Muscle layer of colon (tissue), 2 donors: ENCODE results near the gene PRKAG2.
A peak's percentile ranks its signal among the peaks of the same experiment; 100 is the strongest.
"Not testable (repeated sequence)": the region's sequence is repeated elsewhere in the genome, so short reads cannot be mapped to it uniquely, and the experiment has no call there.

Experiments
- H3K27ac ChIP-seq: one replicate; pipeline ENCODE4 v1.7.0; 2013; ENCODE audit warnings: low read depth, mild to moderate bottlenecking, low read length, moderate library complexity
- H3K27me3 ChIP-seq, 2 donors: one replicate each; pipeline ENCODE4 v1.7.0; 2013; ENCODE audit warnings: low read length in 2 of 2, mild to moderate bottlenecking in 2 of 2; ENCODE audit not compliant: insufficient read depth in 2 of 2, control insufficient read depth in 1 of 2
- H3K36me3 ChIP-seq: one replicate; pipeline ENCODE4 v1.7.0; 2013; ENCODE audit warnings: mild to moderate bottlenecking, low read length; ENCODE audit not compliant: insufficient read depth
- H3K4me1 ChIP-seq: one replicate; pipeline ENCODE4 v1.7.0; 2013; ENCODE audit warnings: mild to moderate bottlenecking, low read length; ENCODE audit not compliant: insufficient read depth
- H3K4me3 ChIP-seq, 2 donors: one replicate each; pipeline ENCODE4 v1.7.0; 2013; ENCODE audit warnings: low read length in 2 of 2, low read depth in 1 of 2, mild to moderate bottlenecking in 1 of 2, moderate library complexity in 1 of 2
- H3K9ac ChIP-seq: one replicate; pipeline ENCODE4 v1.7.0; 2013; ENCODE audit warnings: low read length
- H3K9me3 ChIP-seq: one replicate; pipeline ENCODE4 v1.7.0; 2013; ENCODE audit warnings: mild to moderate bottlenecking, low read length
- donor health status: abdominal sarcoma.
- donor health status: Adenocarcinoma of cecum.

PRKAG2 gene

DNA sequence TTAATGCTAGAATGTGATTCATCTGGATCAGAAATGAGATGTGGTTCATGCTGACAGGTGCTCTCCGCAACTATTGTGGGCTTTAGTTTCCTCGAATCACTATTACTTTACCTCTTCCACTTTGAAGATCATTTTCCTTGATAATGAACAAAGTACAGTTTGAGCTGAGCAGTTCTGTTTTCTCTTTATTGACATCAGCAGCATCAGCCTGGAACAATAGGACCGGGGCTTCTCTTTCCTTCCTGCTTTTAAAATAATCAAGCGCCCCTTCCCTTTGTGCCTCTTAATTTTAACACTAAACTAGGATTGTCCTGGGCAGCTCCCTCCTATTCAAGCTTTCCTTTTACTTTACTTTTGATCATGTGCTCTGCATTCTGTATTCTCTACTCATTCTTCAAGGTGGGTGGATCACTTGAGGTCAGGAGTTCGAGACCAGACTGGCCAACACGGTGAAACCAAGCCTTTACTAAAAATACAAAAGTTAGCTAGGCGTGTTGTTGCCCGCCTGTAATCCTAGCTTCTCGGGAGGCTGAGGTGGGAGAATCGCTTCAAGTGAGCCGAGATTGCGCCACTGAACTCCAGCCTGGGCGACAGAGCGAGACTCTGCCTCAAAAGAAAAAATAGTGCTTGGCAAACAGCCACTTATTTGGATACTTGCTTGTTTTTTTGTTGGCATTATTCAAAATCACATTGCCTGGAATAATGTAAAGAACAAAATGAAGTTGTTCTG, 290.2 kb downstream of the PRKAG2 start:
- Histone ChIP-seq H3K9ac (no peak overlapping the region), H3K27me3 (no peaks in the 10 kb centered on the region), H3K36me3 (no peaks in the 10 kb centered on the region), H3K9me3 (no peaks in the 10 kb centered on the region), H3K4me1 (no peaks in the 10 kb centered on the region), H3K4me3 (no peak overlapping the region), H3K27ac (no peak overlapping the region)

DNA sequence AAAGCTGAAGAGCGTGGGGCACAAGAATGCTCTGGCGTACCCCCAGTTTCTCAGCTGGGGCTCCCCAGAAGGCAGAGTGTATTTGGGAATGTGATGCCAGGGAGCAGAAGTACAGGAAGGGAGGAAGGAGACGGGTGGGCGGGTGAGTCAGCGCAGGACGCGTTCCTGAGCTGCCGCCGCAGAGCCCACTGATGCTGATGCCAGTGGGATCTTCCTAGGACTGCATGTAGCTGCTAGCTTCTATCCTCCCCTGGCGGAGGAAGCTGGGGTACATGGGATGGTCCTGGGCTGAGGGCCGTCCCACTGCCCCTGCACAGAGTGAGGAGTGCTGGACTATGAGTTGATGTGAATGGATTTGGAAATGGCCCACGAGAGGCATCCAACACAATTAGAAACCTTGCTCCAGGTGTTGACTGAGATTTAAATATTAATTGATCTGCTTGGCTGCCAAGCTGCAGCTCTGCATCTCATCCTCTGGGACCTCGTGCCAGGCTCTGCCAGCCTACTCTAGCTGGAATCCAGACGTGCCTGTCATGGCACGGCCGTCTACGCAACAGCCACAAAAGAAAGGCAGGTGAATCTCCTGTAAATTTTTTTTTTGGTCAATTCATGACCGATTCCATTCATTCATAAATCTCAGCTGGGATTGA, 291.0 kb downstream of the PRKAG2 start:
- H3K4me1 ChIP-seq, result no peaks in the 10 kb centered on the region
- H3K27me3 ChIP-seq, result no peaks in the 10 kb centered on the region
- no peak overlapping the region for H3K4me3 ChIP-seq
- no peak overlapping the region for H3K9ac ChIP-seq
- H3K36me3 ChIP-seq, result no peaks in the 10 kb centered on the region
- H3K27ac ChIP-seq, result no peak overlapping the region
- no peaks in the 10 kb centered on the region for H3K9me3 ChIP-seq

DNA sequence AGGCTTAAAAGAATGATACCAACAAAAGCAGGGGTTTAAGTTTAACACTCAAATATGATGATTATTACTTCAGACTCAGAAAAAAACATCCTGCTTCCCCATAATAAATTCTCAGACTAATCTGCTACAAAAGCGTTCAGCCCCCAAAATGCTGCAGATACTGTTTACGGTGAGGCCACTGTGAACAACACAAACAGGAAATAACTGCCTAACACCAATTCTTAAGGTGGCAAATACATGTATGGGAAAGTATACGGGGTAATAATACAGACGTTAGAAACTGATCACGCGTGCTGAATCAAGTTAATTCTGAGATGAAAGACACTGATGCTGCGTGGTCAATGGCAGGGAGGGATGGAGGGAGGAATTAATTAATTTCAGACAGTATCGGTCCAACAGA, 295.2 kb downstream of the PRKAG2 start:
- no peak overlapping the region for H3K4me3 ChIP-seq
- H3K36me3 ChIP-seq, result no peaks in the 10 kb centered on the region
- H3K27ac ChIP-seq, result no peak overlapping the region
- H3K9ac ChIP-seq, result no peak overlapping the region
- H3K4me1 ChIP-seq, result no peaks in the 10 kb centered on the region
- H3K27me3 ChIP-seq, result no peaks in the 10 kb centered on the region
- no peaks in the 10 kb centered on the region for H3K9me3 ChIP-seq

DNA sequence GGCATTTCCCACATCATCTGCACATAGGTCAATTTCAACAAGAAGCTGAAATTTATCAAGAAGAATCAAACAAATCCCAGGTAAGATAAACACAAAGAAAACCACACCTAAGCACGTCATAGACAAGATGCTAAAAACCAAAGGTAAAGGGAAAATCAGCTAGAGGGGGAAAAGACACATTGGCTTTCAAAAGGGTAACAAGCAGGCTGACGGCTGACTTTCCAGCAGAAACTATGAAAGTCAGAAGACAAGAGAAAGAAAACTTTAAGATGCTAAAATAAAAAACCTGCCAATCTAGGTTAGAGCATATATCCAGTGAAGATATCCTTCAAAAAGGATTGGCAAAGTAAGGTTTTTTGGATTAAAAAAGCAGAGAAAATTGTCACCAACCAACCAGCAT, 297.3 kb downstream of the PRKAG2 start:
- no peak overlapping the region for H3K27ac ChIP-seq
- no peaks in the 10 kb centered on the region for H3K9me3 ChIP-seq
- H3K27me3 ChIP-seq, result no peaks in the 10 kb centered on the region
- H3K4me1 ChIP-seq, result no peaks in the 10 kb centered on the region
- no peak overlapping the region for H3K9ac ChIP-seq
- no peak overlapping the region for H3K4me3 ChIP-seq
- H3K36me3 ChIP-seq, result no peaks in the 10 kb centered on the region

DNA sequence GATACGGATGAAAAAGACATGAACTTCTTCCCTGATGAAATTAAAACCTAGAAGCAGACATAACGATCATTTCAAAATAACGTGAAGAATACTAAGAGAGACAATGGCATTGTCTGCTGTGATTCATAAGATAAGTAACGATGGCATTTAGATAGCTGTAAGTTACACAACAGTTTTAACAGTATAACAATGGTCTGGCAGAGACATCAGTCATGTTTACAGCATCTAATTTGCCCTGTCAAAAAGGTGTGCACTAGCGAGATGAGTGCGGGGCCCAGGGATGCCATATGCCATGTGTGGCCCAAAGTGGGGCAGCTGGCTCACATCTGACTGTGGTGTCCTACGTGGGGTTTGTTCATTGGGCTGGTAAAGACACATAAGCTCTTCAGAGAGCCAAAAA, 301.5 kb downstream of the PRKAG2 start:
- Histone ChIP-seq H3K9me3 (no peaks in the 10 kb centered on the region), H3K9ac (no peak overlapping the region), H3K27me3 (no peaks in the 10 kb centered on the region), H3K4me3 (no peak overlapping the region), H3K36me3 (peaks cover 8% of the 10 kb centered on the region), H3K27ac (no peak overlapping the region), H3K4me1 (no peaks in the 10 kb centered on the region)

DNA sequence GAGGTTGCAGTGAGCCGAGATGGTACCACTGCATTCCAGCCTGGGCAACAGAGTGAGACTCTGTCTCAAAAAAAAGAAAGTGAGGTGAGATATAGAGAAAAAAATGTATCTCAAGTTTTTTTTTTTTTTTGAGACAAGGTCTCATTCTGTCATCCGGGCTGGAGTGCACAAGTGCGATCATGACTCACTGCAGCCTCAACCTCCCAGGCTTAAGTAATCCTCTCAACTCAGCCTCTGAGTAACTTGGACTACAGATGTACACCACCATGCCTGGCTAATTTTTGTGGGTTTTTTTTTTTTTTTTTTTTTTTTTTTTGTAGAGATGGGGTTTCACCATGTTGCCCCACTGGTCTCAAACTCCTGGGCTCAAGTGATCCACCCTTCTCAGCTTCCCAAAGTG, 303.9 kb downstream of the PRKAG2 start:
- H3K9ac ChIP-seq, H3K4me1 ChIP-seq, H3K4me3 ChIP-seq, H3K9me3 ChIP-seq, H3K27me3 ChIP-seq, H3K27ac ChIP-seq: not testable (repeated sequence)
- H3K36me3 ChIP-seq, result peaks cover 18% of the 10 kb centered on the region

DNA sequence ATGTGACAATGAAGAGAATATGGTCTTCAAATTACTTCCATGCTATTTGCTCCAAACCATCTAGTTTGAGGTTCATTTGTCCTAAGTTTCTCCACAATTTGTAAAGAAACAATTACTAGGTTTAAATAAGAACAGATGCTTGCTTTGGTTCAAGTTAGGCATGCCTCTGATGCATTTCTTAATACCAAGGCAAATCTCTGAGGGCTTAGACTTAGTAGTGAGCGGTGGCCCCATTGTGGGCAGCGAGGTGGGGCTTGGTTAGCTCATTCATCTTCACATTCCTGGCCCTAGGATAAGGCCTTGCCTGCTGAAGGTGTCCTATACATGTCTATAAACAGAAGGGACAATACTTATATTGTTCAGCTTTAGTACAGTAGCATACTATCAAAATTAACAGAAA, 304.8 kb downstream of the PRKAG2 start:
- Histone ChIP-seq H3K9me3 (no peaks in the 10 kb centered on the region), H3K36me3 (peaks cover 18% of the 10 kb centered on the region), H3K9ac (no peak overlapping the region), H3K27ac (no peak overlapping the region), H3K4me1 (peaks cover 3% of the 10 kb centered on the region), H3K27me3 (no peaks in the 10 kb centered on the region), H3K4me3 (no peak overlapping the region)

DNA sequence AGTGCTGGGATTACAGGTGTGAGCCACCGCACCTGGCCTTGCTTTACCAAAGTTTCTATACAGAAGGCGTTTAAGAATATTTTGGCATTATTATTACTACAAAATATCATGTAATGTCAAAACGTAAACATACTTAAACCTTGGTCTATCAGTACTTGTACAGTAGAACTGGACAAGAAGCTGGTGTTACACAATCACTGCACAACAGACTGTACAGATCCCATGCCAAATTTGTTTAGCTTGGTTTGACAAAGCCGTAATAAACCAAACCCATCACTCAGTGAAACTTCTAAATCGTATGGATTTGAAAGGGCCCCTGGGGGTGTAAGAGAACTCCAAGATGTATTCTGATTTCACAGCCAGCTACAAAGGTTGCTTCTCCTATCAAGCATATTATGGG, 305.4 kb downstream of the PRKAG2 start:
- Histone ChIP-seq H3K4me1 (peaks cover 10% of the 10 kb centered on the region), H3K36me3 (peaks cover 18% of the 10 kb centered on the region), H3K27ac (no peak overlapping the region), H3K27me3 (no peaks in the 10 kb centered on the region), H3K9me3 (no peaks in the 10 kb centered on the region), H3K4me3 (no peak overlapping the region), H3K9ac (no peak overlapping the region)

DNA sequence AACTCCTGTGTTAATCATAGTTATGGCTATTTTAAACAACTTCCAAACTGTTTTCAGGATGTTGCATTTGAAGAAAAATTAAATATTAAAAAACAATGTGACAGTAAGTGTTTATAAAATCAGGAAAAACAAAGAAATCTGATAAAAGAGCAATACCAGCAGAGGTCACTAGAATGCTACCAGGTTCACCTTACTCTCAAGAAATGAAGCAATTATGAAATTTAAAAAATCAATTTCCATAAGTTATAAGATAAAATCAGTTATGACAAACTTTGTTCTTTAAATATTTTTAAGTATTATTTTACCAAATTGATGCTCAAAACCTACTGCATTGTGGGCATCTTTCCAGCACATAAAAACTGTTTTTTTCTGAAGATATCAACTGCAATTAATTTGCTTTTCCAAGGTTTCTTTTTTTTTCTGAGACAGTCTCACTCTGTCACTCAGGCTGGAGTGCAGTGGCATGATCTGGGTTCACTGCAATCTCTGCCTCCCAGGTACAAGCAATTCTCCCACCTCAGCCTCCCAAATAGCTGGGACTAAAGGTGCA, 306.5 kb downstream of the PRKAG2 start:
- H3K4me1 ChIP-seq, result peaks cover 12% of the 10 kb centered on the region
- H3K27ac ChIP-seq, result no peak overlapping the region
- H3K9ac ChIP-seq, result no peak overlapping the region
- no peaks in the 10 kb centered on the region for H3K9me3 ChIP-seq
- H3K27me3 ChIP-seq, result no peaks in the 10 kb centered on the region
- no peak overlapping the region for H3K4me3 ChIP-seq
- H3K36me3 ChIP-seq, result peaks cover 18% of the 10 kb centered on the region

DNA sequence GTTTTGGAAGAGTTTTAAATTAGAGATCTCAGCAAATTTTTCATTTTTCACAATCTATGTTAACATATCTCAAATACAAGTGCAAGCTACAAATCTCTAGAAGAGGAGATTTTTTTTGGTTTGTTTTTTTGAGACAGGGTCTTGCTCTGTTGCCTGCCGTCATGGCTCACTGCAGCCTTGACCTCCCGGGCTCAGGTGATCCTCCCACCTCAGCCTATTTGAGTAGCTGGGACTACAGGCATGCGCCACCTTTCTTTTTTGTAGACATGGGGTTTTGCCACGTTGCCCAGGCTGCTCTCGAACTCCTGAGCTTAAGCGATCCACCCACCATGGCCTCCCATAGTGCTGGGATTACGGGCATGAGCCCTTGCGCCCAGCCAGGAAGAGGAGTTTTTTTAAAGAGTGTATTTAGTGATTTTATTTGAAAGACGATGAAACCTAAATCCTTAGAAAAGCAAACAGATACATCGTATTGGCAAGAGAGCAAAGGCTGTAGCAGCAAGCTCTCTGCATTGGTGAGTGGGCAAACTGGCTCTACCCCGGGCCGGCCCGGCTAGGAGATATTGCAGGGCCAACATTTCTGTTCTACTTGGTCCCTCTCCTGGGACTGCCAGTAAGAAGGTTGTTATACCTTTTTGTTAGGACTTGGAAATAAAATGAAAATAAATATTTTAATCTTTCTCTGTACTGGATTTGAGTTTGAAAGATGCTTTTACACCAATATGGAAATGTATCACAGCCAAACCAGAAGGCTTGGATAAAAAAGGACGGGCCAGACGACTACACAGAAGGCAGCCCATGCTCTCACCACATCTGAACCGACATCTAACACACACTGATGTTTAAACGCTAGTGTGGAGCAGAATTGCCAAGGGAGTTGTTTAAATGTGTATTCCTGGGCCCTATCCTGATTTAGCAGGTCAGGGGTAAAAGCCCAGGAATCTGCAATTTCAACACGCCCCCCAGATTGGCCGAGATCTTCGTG, 307.7 kb downstream of the PRKAG2 start:
- H3K27me3 ChIP-seq, result no peaks in the 10 kb centered on the region
- H3K9ac ChIP-seq, result no peak overlapping the region
- H3K4me1 ChIP-seq, result peaks cover 12% of the 10 kb centered on the region
- no peak overlapping the region for H3K4me3 ChIP-seq
- H3K9me3 ChIP-seq, result no peaks in the 10 kb centered on the region
- peaks cover 25% of the 10 kb centered on the region for H3K36me3 ChIP-seq
- H3K27ac ChIP-seq, result no peak overlapping the region

DNA sequence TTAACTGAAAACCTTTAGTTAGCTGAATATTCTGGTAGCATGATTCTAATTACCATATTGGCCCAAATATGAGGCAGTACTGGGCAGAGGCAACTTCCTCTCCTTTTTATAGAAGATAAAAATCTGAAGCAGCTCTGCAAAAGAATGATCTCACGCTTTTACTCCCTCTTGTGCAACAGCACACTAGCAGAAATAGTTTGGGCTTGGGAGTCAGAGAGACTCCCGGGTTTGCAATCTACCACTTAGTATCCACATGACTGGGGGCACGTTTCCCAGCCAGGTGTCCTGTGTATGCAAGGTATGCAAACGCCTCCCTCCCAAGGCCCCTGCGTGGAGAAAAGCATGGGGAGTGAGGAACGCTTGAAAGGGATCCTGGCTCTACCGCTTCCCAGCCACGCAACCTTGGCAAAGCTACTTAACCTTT, 310.0 kb downstream of the PRKAG2 start:
- Histone ChIP-seq H3K4me3 (no peak overlapping the region), H3K9me3 (no peaks in the 10 kb centered on the region), H3K4me1 (peaks cover 12% of the 10 kb centered on the region), H3K27me3 (no peaks in the 10 kb centered on the region), H3K9ac (no peak overlapping the region), H3K36me3 (peaks cover 32% of the 10 kb centered on the region), H3K27ac (peak overlapping the region; percentile 46)
